HuH-7.5 (cell line): ENCODE data around the gene MARCHF9.
"Not testable (repeated sequence)": the region's sequence is repeated elsewhere in the genome, so short reads cannot be mapped to it uniquely, and the experiment has no call there.

Experiments used
- DNase-seq: peaks from one replicate; pipeline ENCODE4 v3.0.0; 2011; ENCODE audit warnings: low spot score

The MARCHF9 gene

GRCh38 chr12:57771236-57771872 is 16.5 kb downstream of the MARCHF9 start:
- DNase-seq, result peak; percentile 95

DNA sequence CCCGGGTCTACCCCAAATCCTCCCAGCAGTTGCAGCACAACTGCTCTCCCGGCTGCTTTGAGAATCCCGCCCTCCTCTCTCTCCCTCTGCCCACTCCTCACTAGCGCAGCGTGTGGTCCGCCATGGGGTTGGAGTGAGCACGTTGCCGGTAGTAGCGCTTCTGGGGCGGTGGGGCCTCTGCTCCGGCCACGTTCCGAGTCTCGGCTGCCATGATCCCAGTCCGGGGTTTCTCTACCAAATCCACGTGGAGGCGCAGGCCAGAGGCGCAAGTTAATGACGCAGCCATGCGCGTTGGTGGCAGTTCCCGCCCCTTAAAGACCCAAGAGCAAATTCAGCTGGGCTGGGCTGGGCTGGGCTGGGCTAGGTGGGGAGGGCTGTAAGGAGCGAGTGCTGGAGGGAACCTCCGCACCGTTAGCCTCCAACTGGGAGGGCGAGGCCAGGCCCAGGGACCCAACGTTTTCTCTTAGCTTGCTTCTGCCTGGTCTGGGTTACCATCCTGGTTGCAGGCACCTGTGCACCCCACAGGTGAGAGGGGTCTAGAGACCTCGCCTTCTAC is 17.0 kb downstream of the MARCHF9 start, which contains the start of gene METTL1:
METTL1 (minus strand) TSS at position 233 of the 556 bp plus-strand sequence; CDS start at position 211, 22 bp downstream.
- peak; percentile 93 for DNase-seq

- peak; percentile 52 for DNase-seq
Measured at GRCh38 chr12:57772429-57773322, 17.8 kb downstream of the MARCHF9 start, which contains the start of gene EEF1AKMT3. TSS of gene EEF1AKMT3 (plus strand) at chr12:57772614. CDS start at chr12:57772725, 111 bp downstream.

DNA sequence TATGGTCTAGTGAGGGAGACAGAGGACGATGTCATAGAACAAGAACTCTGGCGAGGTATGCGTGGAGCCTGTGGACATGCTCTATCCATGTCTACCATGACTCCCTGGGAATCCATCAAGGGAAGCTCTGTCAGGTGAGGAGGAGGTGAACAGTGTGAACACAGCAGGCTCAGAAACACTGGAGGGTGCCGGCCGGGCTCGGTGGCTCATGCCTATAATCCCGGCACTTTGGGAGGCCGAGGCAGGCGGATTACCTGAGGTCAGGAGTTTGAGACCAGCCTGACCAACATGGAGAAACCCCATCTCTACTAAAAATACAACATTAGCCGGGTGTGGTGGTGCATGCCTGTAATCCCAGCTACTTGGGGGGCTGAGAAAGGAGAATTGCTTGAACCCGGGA is 19.7 kb downstream of the MARCHF9 start:
- DNase-seq, result not testable (repeated sequence)

- DNase-seq, result no peak
Measured at GRCh38 chr12:57775044-57775443, 20.1 kb downstream of the MARCHF9 start.

DNA sequence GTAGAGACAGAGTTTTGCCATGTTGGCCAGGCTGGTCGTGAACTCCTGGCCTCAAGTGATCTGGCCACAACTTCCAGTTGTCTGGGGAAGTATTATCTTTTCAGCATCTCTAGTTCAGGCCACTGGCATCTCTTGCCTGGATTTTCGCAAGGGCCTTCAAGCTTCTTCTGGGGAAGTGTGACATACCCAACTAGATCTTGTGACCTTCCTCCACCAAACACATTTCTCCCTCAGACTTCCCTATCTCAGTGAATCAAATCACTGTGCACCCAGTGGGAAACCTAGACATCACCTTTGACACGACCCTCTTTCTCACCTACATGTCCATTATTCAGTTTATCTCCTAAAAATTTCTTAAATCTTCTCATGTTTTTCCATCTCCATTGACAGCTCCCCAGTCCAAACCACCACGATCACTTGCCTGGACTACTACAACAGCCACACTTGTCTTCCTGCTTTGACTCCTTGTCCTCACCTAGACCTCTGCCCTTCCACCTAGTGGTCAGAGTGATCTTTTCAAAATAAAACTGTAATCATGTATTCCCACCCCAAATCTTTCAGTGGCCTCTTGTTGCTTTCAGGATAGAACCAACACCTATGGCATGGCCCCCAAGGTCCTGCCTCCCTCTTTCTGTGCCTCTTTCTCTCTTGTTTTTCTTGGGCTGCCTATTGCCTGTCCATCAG is 20.8 kb downstream of the MARCHF9 start:
- DNase-seq, result no peak

- DNase-seq, result no peak
Measured at GRCh38 chr12:57776247-57776587, 21.3 kb downstream of the MARCHF9 start.

DNA sequence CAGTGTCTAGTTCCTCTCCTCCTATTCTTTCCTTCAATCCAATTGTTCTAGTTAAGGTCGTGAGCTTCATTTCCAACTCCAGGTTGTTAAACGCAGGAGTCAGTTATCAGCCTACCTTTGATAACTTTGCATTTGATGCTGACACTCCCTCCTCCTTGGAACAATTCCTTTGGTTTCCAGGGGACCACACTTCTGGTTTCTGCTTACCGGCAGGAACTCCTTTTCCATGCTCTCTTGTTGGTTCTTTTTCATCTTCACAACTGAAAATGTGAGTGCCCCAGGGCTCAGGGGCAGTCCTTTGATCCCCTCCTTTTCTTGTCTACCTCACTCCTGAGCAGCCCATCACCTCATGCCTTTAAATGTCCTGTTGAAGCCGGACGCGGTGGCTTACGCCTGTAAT is 22.5 kb downstream of the MARCHF9 start:
- no peak for DNase-seq

DNA sequence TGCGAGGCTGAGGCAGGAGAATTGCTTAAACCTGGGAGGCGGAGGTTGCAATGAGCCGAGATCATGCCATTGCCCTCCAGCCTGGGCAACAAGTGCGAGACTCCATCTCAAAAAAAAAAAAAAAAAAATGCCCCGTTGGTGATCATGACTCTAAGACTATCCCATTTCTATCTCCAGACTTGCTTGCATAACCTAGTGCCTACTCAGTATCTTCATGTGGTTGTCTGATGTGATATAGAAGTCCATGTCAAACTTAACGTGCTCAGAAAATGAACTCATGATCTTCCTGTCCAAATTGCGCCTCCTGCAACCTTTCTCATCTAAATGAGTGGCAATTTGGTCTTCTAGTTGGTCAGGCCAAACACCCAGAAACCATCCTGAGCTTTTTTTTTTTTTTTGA is 23.0 kb downstream of the MARCHF9 start:
- no peak for DNase-seq

DNA sequence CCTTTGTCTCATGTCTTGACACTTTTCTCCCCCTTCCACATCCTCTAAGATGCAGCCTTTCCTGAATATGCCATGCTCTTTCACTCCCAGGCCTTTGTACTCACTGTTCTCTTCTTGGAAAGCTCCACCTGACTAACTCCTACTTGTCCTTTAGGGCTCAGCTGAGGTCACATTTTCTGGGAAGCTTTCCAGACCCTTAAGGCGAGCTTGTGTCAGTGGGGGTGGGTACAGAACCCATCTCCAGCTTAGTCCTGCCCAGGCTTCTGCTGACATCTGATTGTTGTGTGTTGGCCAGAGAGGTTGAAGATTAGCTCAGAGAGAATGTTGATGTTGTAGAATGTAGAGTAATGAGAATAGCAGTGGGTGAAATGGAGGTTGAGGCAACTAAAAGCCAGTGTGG is 24.8 kb downstream of the MARCHF9 start:
- no peak for DNase-seq

DNA sequence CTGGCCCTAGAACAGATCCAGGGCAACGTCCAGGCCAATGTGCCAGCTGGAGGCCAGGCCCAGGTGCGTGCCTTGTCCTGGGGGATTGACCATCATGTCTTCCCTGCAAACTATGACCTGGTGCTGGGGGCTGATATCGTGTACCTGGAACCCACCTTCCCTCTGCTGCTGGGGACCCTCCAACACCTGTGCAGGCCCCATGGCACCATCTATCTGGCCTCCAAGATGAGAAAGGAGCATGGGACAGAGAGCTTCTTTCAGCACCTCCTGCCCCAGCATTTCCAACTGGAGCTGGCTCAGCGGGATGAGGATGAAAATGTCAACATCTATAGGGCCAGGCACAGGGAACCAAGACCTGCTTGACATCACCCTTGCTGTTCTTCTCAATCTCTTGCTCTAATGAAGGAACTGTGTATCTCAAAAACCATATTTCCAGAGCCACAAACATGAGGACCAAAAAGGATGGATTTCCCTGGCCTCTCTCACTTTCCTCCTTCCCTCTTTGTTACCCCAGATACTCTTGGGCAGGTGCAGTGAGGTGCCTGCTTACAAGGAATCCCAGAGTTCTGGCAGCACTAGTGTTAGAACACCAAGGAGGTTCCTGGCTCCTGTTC is 25.5 kb downstream of the MARCHF9 start:
- no peak for DNase-seq

DNA sequence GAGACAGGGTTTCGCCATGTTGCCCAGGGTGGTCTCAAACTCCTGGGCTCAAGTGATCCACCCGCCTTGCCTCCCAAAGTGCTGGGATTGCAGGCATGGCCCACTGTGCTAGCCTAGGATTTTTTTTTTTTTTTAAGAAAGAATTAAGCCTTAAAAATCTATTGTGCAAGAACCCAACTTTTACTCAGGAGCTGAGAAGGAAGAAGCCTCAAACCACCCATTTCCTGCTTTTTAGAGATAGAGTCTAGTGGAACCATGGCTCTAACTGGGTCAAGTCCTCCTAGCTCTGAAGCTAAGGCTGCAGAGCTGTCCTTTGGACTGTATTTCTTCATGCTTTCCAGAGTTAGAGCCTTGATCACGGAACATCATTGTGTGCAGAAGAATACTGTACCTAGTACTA is 26.3 kb downstream of the MARCHF9 start:
- no peak for DNase-seq

DNA sequence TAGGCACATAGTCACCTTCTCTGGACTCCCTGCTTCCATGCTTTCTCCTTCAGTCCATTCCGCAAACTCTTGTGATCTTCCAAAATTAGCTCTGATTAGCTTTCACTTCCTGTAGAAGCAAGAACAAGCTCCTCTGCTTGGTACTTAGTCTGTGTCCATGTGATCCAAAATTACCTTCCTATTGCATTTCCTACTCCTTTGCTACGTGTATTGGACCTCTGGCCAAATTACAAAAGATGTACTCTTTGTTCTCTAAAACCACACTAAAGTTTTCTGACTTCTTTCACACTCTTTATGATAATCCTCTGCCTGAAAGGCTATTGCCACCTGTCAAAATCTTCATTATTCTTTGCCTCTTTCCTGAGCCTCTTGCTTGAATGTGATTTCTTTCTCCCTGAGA is 26.9 kb downstream of the MARCHF9 start:
- DNase-seq, result no peak

DNA sequence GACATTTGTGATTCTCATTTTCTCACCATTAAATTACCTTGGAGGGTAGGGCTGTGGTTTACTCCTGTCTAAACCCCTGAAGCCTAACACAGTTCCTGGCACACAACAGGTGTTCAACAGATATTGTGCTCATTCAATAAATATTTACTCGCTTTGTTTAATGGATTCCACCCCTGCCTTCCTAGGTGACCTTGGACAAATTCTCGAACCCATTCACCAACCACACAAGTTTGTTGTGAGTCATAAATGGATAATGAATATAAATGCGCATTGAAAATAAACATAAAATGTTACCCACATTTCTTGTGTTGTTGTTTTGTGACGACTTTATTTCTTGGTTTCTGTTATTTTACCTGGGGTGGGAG is 27.3 kb downstream of the MARCHF9 start:
- no peak for DNase-seq

- peak; percentile 76 for DNase-seq
Measured at GRCh38 chr12:57782608-57783465, 27.9 kb downstream of the MARCHF9 start, which contains the start of gene TSFM. TSS of gene TSFM (plus strand) at chr12:57782787. CDS start at chr12:57782802, 15 bp downstream.

GRCh38 chr12:57783466-57783801 is 28.5 kb downstream of the MARCHF9 start:
- DNase-seq, result no peak

- no peak for DNase-seq
Measured at GRCh38 chr12:57783861-57784260, 29.0 kb downstream of the MARCHF9 start.

- no peak for DNase-seq
Measured at GRCh38 chr12:57793920-57794319, 39.0 kb downstream of the MARCHF9 start.

DNA sequence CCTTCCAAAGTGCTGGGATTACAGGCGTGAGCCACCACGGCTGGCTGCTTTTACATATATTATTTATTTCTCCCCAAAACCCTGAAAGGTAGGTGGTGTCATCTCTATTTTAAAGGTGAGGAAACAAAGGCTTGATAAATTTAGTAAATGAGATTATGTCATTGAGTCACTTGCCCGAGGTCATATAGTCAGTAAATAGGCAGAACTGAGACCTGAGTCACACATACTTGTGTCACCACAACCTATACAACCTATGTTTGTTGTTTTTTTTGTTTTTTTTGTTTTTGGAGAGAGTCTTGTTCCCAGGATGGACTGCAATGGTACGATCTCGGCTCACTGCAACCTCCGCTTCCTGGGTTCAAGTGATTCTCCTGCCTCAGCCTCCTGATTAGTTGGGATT is 40.5 kb downstream of the MARCHF9 start:
- no peak for DNase-seq

DNA sequence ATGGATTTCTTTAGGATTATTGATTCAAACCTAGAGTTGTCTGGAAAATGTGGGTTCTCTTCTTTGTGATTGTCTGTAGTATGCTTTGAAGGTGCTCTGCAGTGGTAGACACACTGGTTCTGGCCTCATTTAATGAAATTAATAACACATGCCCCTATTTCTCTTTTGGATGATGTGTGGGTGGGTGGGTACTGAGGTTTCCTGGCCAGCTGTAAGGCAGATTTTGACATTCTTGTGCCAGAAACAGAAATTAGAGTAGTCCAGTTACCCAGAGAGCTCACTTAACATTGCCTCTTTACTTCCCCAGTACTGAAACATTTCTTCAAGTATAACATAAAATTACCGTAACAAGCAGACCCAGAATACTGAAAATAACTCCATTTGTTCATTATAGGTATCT is 42.1 kb downstream of the MARCHF9 start:
- no peak for DNase-seq

GRCh38 chr12:57797933-57798332 is 43.0 kb downstream of the MARCHF9 start:
- DNase-seq, result no peak
